WTC11 (cell line): ENCODE results near the gene CDK5RAP2.

Experiments
- AFF4 ChIP-seq: sonication (generic); formaldehyde crosslinking; IDR thresholded peaks from 2 replicates; pipeline ENCODE4 v1.8.1; 2023; ENCODE audit warnings: mild to moderate bottlenecking, missing genetic modification reagents, borderline replicate concordance
- ATF3 ChIP-seq: sonication (generic); formaldehyde crosslinking; conservative IDR thresholded peaks from 2 replicates; pipeline ENCODE4 v1.8.1; 2022; ENCODE audit warnings: mild to moderate bottlenecking, missing genetic modification reagents
- CTCF ChIP-seq: fragments of 200-600 bp; IDR thresholded peaks from 2 replicates; pipeline ENCODE4 v1.8.0; 2022; ENCODE audit warnings: antibody characterized with exemption
- MAX ChIP-seq: sonication (generic); formaldehyde crosslinking; IDR thresholded peaks from 2 replicates; pipeline ENCODE4 v1.8.0; 2022; ENCODE audit warnings: mild to moderate bottlenecking, missing genetic modification reagents
- USF2 ChIP-seq: sonication (generic); formaldehyde crosslinking; IDR thresholded peaks from 2 replicates; pipeline ENCODE4 v1.8.1; 2023; ENCODE audit warnings: mild to moderate bottlenecking, missing genetic modification reagents, moderate library complexity
- ZNF121 ChIP-seq: sonication (generic); formaldehyde crosslinking; IDR thresholded peaks from 2 replicates; pipeline ENCODE4 v1.8.0; 2023; ENCODE audit warnings: missing genetic modification reagents

- TF ChIP-seq AFF4 (CRISPR knock-in tag) (no peak), ATF3 (CRISPR knock-in tag) (no peak), CTCF (no peak), MAX (no peak), ZNF121 (CRISPR knock-in tag) (no peak), USF2 (CRISPR knock-in tag) (no peak)
Observed at GRCh38 chr9:120510816-120511215, 69.2 kb downstream of the CDK5RAP2 start.
